Muscle layer of colon (tissue), 2 donors: Measurements from ENCODE around the gene CTSZ.
"Not testable (repeated sequence)": the region's sequence is repeated elsewhere in the genome, so short reads cannot be mapped to it uniquely, and the experiment has no call there.

Source experiments
- H3K27ac ChIP-seq: one replicate; pipeline ENCODE4 v1.7.0; 2013; ENCODE audit warnings: low read depth, mild to moderate bottlenecking, low read length, moderate library complexity
- H3K27me3 ChIP-seq, 2 donors: one replicate each; pipeline ENCODE4 v1.7.0; 2013; ENCODE audit warnings: low read length in 2 of 2, mild to moderate bottlenecking in 2 of 2; ENCODE audit not compliant: insufficient read depth in 2 of 2, control insufficient read depth in 1 of 2
- H3K36me3 ChIP-seq: one replicate; pipeline ENCODE4 v1.7.0; 2013; ENCODE audit warnings: mild to moderate bottlenecking, low read length; ENCODE audit not compliant: insufficient read depth
- H3K4me1 ChIP-seq: one replicate; pipeline ENCODE4 v1.7.0; 2013; ENCODE audit warnings: mild to moderate bottlenecking, low read length; ENCODE audit not compliant: insufficient read depth
- H3K4me3 ChIP-seq, 2 donors: one replicate each; pipeline ENCODE4 v1.7.0; 2013; ENCODE audit warnings: low read length in 2 of 2, low read depth in 1 of 2, mild to moderate bottlenecking in 1 of 2, moderate library complexity in 1 of 2
- H3K9ac ChIP-seq: one replicate; pipeline ENCODE4 v1.7.0; 2013; ENCODE audit warnings: low read length
- H3K9me3 ChIP-seq: one replicate; pipeline ENCODE4 v1.7.0; 2013; ENCODE audit warnings: mild to moderate bottlenecking, low read length
- donor health status: abdominal sarcoma.
- donor health status: Adenocarcinoma of cecum.

CTSZ gene

DNA sequence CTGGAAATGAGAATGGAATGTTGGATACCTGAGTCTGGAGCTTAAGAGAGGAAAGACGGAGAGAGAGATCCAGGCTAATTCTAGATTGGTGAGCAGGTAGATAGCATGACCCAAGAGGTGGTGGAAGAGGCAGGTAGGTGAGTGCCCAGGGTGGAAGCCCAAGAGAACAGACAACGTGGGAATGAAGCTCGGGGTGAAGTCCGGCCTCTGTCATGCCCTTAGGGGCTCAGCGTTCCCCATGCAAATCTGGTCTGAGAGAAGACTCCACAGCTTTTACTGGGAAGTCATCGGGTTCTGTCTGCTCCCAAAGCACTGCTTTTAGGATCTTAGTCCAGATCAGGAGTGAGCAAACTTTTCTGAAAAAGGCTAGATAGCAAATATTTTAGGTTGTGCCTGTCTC, 22.4 kb downstream of the CTSZ start:
- Histone ChIP-seq H3K36me3 (peaks cover 32% of the 10 kb centered on the region), H3K27ac (no peak overlapping the region), H3K9me3 (no peaks in the 10 kb centered on the region), H3K9ac (no peak overlapping the region), H3K27me3 (no peaks in the 10 kb centered on the region), H3K4me1 (peaks cover 30% of the 10 kb centered on the region), H3K4me3 (no peak overlapping the region)

DNA sequence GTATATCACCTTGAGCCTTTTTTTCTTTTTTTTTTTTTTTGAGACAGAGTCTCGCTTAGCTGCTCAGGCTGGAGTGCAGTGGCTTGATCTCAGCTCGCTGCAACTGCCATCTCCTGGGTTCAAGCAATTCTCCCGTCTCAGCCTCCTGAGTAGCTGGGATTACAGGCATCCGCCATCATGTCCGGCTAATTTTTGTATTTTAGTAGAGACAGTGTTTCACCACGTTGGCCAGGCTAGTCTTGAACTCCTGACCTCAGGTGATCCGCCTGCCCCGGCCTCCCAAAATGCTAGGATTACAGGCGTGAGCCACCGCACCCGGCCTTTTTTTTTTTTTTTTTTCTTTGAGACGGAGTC, 24.0 kb downstream of the CTSZ start:
- H3K36me3 ChIP-seq, result peaks cover 16% of the 10 kb centered on the region
- peak overlapping the region in 1 of 2 donors; percentile 87 for H3K4me3 ChIP-seq
- H3K27ac ChIP-seq, H3K27me3 ChIP-seq, H3K9me3 ChIP-seq, H3K9ac ChIP-seq: not testable (repeated sequence)
- H3K4me1 ChIP-seq, result peaks cover 30% of the 10 kb centered on the region

DNA sequence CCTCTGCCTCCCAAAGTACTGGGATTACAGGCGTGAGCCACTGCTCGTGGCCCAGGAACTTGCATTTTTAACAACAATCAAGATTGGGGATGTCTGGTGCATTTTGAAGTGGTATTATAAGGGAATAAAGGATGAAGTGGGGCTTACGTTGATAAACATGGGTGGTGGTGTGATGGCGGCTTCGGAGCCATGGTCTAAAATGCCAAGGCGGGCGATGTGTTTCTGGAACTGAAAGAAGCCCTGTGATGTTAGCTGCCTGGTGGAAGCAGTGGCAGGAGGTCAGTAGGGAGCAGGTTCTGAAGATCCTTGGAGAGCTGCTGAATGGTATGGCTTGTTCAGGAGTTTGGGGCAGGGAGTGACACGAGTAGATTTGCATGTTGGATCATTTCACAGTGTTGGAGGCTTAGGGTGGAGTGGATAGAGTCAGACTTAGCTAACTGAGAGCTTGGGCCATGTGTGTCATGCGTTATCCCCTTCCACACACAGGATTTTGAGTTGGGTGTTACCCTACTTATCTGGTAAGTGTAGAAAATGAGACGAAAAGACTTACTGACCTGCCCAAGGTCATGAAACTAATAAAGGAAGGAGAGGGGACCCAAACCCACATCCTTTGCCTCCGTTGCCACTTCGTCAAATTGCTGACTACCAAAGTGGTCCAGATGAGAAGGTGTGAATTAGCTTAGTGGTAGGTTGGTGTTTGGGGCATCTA, 24.5 kb downstream of the CTSZ start:
- Histone ChIP-seq H3K9me3 (no peaks in the 10 kb centered on the region), H3K36me3 (peaks cover 11% of the 10 kb centered on the region), H3K27ac (no peak overlapping the region), H3K4me3 (peak overlapping the region in 1 of 2 donors; percentile 87), H3K4me1 (peaks cover 30% of the 10 kb centered on the region), H3K9ac (no peak overlapping the region), H3K27me3 (no peaks in the 10 kb centered on the region)

DNA sequence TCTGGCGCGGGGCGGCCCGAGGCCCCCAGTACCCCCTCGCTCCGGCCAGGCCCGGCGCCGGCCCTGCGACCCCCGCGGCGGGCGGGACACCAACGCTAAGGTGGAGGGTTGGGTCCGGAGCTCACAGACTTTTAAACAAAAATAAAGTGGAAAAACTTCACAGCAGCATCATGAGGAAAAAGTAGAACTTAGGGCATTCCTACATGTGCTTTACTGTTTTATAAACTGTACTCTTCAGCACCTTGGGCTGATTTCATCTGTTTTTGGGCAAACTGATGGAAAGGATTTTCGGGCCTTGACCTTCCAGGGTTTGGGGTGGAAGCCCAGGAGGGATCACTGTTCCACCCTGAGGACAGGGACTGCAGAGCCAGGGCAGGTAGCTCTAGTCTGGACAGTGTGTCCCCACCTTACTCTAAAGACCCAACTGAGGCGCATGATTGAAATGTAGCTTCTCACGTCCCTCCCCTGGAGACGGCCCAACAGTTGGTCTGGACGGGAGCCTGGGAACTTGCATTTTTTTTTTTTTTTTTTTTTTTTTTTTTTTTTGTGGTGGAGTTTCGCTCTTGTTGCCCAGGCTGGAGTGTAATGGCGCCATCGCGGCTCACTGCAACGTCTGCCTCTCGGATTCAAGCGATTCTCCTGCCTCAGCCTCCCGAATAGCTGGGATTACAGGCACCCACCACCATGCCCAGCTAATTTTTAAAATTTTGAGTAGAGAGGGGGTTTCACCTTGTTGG, 25.3 kb downstream of the CTSZ start:
- peak overlapping the region; percentile 66 to 87 for H3K4me3 ChIP-seq
- H3K36me3 ChIP-seq, result peaks cover 3% of the 10 kb centered on the region
- H3K9ac ChIP-seq, result peak overlapping the region; percentile 58
- peaks cover 30% of the 10 kb centered on the region for H3K4me1 ChIP-seq
- H3K27me3 ChIP-seq, result no peaks in the 10 kb centered on the region
- H3K27ac ChIP-seq, result peak overlapping the region; percentile 61
- H3K9me3 ChIP-seq, result no peaks in the 10 kb centered on the region

DNA sequence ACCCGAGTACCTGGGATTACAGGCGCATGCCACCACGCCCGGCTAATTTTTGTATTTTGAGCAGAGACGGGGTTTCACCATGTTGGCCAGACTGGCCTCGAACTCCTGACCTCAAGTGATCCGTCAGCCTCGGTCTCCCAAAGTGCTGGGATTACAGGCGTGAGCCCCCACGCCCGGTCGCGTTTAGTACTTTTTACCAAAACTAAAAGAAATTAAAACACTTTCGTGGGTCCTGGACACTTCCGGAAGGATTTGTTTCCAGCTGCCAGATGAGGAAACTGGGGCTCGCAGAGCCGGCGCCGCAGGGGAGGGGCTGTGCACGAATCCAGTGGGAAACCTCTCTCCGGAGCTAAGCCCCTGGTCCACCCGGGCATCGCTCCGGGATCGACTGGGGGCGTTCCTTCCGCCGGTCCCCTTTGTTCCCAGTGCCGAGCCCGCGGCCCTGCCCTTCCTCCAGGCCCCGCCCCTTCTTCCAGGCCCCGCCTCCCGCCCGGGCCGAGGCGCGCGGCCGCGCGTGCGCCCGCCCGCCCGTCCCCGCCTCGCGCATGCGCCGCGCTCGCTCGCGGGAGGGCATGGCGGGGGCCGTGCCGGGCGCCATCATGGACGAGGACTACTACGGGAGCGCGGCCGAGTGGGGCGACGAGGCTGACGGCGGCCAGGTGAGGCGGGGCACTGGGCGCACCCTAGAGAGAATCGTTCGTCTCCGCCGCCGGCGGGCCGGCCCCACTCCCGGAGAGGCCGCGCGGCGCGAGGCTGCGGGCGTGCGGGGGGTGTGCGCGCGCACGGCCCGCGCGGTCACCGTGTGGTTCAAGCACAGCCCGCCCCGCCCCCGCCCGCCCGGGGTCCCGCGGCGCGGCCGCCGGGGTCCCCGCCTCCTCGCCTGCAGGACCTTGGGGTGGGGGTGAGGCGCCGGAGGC, 26.1 kb downstream of the CTSZ start, which contains the start of gene NELFCD:
Gene NELFCD, plus strand, starts transcription at position 546 of the 917 bp plus-strand sequence. Its CDS starts 54 bp downstream, at position 600.
- H3K4me1 ChIP-seq, result peaks cover 30% of the 10 kb centered on the region
- no peaks in the 10 kb centered on the region for H3K36me3 ChIP-seq
- H3K27me3 ChIP-seq, result no peaks in the 10 kb centered on the region
- no peaks in the 10 kb centered on the region for H3K9me3 ChIP-seq
- H3K9ac ChIP-seq, result peak within 1 kb of the TSS; percentile 65
- H3K27ac ChIP-seq, result peak within 1 kb of the TSS; percentile 94
- H3K4me3 ChIP-seq, result peak within 1 kb of the TSS; percentile 87 to 89

DNA sequence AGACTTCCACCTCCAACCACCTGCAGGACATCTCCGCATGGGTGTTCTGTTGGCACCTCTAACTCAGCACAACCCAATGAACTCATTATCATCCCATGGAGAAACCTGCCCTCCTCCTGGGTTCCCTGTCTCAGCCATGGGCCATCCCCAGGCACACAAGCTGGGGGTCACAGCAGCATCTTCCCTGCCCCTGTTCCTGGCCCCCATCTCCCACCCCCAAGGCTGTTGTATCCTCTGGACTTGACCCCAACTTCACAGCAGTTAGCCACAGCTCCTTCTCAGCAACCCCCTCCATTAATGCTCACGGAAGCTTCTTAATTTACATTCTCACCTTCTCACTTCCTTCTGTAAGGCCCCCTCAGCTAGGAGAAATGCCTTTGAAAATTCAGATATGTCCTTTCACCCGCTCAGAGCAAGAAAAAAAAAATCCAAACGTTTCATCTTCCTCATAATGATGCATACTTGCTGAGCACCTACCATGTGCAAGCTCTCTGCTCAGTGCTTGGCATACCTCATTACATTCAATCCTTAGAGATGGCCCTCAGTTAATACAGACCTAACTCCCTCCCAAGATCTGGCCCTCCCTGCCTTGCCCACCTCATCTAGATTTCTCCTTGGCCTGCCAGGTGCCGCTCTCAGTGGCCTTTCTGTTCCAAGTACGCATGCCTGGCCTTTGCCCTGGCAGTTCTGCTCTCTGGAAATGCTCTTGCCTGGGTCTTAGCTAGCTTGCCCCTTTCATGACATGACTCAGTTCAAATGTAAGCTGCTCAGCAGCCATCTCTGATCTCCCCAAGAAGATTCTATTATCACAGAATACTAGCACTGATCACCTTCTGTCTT, 28.5 kb downstream of the CTSZ start:
- Histone ChIP-seq H3K9ac (no peak overlapping the region), H3K4me3 (no peak overlapping the region), H3K9me3 (no peaks in the 10 kb centered on the region), H3K36me3 (no peaks in the 10 kb centered on the region), H3K27ac (no peak overlapping the region), H3K4me1 (peaks cover 12% of the 10 kb centered on the region), H3K27me3 (no peaks in the 10 kb centered on the region)

DNA sequence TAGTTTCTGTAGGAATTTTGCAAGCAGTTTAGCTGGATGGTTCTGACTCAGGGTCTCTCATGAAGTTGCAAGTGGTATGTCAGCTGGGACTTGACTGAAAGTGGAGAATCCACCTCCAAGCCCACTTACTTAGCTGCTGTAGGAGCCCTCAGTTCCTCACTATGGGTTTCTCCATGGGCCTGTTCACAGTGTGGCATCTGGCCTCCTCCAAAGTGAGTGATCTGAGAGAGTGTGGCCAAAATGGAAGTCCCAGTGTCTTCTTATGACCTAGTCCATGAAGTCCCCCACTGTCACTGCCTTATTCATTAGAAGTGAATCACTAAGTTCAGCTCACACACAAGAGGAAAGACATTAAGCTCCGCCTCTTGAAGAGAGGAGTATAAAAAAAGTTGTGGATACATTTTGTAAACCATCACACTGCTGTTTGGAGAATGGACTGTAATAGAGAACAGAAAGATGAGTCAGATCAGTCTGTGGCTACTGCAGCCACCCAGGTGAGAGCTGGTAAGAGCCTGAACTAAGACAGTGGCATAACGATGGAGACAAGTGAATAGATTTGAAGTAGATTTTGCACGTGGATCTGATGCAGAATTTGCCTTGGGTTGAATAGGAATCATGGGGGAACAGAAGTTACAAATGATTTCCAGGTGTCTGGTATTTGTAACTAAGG, 30.9 kb downstream of the CTSZ start:
- Histone ChIP-seq H3K27ac (no peak overlapping the region), H3K36me3 (no peaks in the 10 kb centered on the region), H3K9me3 (no peaks in the 10 kb centered on the region), H3K4me1 (no peaks in the 10 kb centered on the region), H3K9ac (no peak overlapping the region), H3K27me3 (no peaks in the 10 kb centered on the region), H3K4me3 (no peak overlapping the region)

DNA sequence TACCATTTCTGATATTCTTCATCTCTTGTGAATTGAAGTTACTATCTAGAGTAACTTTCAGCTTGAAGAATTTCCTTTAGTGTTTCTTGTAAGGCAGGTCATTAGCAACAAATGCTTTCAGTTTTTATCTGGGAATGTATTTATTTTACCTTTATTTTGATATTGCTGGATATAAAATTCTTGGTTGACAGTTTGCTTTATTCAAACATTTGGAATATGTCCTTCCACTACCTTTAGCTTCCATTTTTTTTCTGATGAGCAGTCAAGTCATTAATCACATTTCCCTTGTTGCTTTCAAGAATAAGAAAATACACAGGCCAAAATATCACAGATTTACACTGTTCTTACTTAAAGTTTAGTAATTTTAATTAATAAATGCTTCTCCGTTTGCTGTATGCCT, 31.7 kb downstream of the CTSZ start:
- Histone ChIP-seq H3K27ac (no peak overlapping the region), H3K9me3 (no peaks in the 10 kb centered on the region), H3K36me3 (no peaks in the 10 kb centered on the region), H3K27me3 (no peaks in the 10 kb centered on the region), H3K4me3 (no peak overlapping the region), H3K9ac (no peak overlapping the region), H3K4me1 (no peaks in the 10 kb centered on the region)

DNA sequence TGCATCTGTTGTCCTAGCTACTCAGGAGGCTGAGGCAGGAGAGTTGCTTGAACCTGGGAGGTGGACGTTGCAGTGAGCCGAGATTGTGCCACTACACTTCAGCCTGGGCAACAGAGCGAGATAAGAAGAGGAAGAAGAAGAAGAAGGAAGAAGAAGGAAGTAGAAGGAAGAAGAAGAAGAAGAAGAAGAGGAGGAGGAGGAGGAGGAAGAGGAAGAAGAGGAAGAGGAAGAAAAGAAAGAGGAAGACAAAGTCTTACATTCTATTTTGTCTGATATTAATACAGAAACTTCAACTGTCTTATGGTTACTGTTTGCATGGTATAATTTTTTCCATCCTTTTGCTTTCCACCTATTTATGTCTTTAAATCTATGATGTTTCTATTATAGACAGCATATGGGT, 33.2 kb downstream of the CTSZ start:
- no peak overlapping the region for H3K27ac ChIP-seq
- H3K4me3 ChIP-seq, result no peak overlapping the region
- H3K4me1 ChIP-seq, result no peaks in the 10 kb centered on the region
- no peaks in the 10 kb centered on the region for H3K27me3 ChIP-seq
- H3K36me3 ChIP-seq, result no peaks in the 10 kb centered on the region
- H3K9me3 ChIP-seq, result no peaks in the 10 kb centered on the region
- no peak overlapping the region for H3K9ac ChIP-seq

DNA sequence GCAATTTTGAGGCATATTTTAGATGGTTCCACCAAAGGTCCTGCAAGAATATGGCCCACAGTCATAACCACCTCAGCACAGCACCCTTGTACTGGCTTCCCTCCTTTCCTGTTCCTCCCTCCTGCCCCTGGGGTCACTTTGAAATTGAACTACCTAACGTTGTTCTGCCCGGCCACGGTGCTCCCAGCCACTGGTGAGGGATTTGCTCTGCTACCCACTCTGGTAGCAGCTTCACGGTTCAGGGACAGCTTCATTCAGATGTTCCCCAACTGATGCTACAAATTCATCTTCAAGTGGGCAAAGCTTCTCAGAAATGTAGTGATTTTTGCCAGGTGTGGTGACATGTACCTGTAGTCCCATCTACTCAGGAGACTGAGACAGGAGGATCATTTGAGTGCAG, 33.9 kb downstream of the CTSZ start:
- Histone ChIP-seq H3K4me3 (no peak overlapping the region), H3K4me1 (no peaks in the 10 kb centered on the region), H3K27me3 (no peaks in the 10 kb centered on the region), H3K27ac (no peak overlapping the region), H3K9ac (no peak overlapping the region), H3K9me3 (no peaks in the 10 kb centered on the region), H3K36me3 (no peaks in the 10 kb centered on the region)
